GM23338 (cell line): ENCODE data around the gene CHD2. TPM values are rescaled to one million over a fixed set of nuclear protein-coding genes. Genes with fewer than 3 reads are reported as not detected.

Source experiments
- CREB1 ChIP-seq: fragments of 250-450 bp; sonication (Bioruptor Pico); IDR thresholded peaks from 2 replicates; pipeline ENCODE4 v1.5.0; 2020; ENCODE audit warnings: low read depth, mild to moderate bottlenecking, moderate library complexity
- EZH2 ChIP-seq: fragments of 200-600 bp; sonication (generic); IDR thresholded peaks from one replicate; pipeline ENCODE4 v1.8.0; 2017; ENCODE audit warnings: antibody characterized with exemption, mild to moderate bottlenecking, low read depth; ENCODE audit not compliant: unreplicated experiment
- JUNB ChIP-seq: IDR thresholded peaks from one replicate; pipeline ENCODE4 v1.6.1; 2016; ENCODE audit warnings: antibody characterized with exemption; ENCODE audit not compliant: unreplicated experiment
- NANOG ChIP-seq: IDR thresholded peaks from 2 replicates; pipeline ENCODE4 v1.6.1; 2016; ENCODE audit warnings: antibody characterized with exemption, borderline replicate concordance
- STAT1 ChIP-seq: IDR thresholded peaks from one replicate; pipeline ENCODE4 v1.6.1; 2016; ENCODE audit warnings: antibody characterized with exemption; ENCODE audit not compliant: unreplicated experiment
- ZNF114 ChIP-seq: fragments of 250-450 bp; sonication (Bioruptor Pico); IDR thresholded peaks from 2 replicates; pipeline ENCODE4 v1.5.0; 2020; ENCODE audit warnings: mild to moderate bottlenecking, moderate library complexity
- ZNF331 ChIP-seq: fragments of 250-450 bp; sonication (Bioruptor Pico); IDR thresholded peaks from 2 replicates; pipeline ENCODE4 v1.5.0; 2020; ENCODE audit warnings: low read depth, mild to moderate bottlenecking, moderate library complexity
- polyA plus RNA-seq: library from polyadenylated mRNA; unstranded; fragments of >200 nt; fragmentation: Nextera tagmentation; extraction: Ambion mirVana; gene quantifications from 2 replicates; pipeline ENCODE4 v1.2.1, GENCODE V29; 2016
- total RNA-seq: library from RNA; depleted of rRNA; stranded (reverse); fragments of >200 nt; shearing (Covaris generic); gene quantifications from 2 replicates; pipeline ENCODE4 v1.2.3, GENCODE V29; 2014
- TF ChIP-seq, protein P1 (sequence below): fragments of 250-450 bp; sonication (Bioruptor Pico); IDR thresholded peaks from 2 replicates; pipeline ENCODE4 v1.5.0; 2020; ENCODE audit warnings: mild to moderate bottlenecking, moderate library complexity
- TF ChIP-seq, protein P2 (sequence below), 2 experiments: fragments of 200-600 bp in 1 of 2; sonication (generic) in 1 of 2; conservative IDR thresholded peaks; 2 replicates each; pipeline versions ENCODE4 v1.5.1 to v1.6.1; 2016 to 2017; ENCODE audit warnings: antibody characterized with exemption in 2 of 2, low read depth in 2 of 2, mild to moderate bottlenecking in 2 of 2, moderate library complexity in 1 of 2
- TF ChIP-seq, protein P3 (sequence below): IDR thresholded peaks from 2 replicates; pipeline ENCODE4 v1.6.1; 2016; ENCODE audit warnings: antibody characterized with exemption
- TF ChIP-seq, protein P4 (sequence below): IDR thresholded peaks from one replicate; pipeline ENCODE4 v1.6.1; 2018; ENCODE audit warnings: antibody characterized with exemption; ENCODE audit not compliant: unreplicated experiment

The CHD2 gene
- total and polyA plus RNA-seq, 2 experiments from 2014 or later = 119 to 130 TPM

DNA sequence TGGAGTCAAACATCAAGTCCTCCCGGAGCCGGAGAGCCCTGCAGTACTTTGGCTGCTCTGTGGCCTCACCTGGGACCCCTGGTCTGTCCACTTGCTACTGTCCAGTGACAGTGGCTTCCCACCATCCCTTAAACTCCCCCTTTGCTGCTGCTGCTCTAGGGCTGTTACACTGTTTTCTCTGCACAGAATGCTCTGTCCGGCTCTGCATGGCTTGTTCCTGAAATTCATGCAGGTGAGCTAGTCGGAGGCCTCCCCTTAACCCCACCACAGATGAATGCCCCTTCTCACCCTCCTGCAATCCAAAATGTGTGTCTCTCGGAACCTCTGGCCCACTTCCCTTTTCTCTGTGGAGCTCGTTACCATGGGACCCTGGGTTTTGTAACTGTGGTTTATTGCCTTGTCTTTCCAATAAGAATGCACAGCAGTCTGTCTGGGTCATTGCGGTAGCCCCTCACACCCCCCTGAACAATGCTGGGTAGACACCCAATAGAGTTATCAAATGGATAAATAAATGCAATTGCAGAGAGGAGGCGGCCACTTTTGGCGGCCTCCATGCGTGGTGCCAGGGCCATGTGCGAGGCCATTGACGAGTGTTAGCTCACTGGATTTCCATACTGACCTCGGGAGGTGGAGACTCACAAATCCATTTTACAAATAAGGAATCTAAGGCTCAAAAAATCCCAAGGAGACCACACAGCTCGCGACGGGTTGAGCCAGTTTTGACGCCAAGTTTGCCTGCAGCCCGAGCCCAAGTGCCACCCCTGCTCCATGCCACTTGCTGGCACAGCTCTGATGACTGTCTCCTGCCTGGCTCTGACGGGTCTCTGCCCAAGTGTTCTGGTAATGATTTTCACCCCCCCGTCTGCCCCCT is 140.4 kb downstream of the CHD2 start (continued):
- TF ChIP-seq, protein P1, sequence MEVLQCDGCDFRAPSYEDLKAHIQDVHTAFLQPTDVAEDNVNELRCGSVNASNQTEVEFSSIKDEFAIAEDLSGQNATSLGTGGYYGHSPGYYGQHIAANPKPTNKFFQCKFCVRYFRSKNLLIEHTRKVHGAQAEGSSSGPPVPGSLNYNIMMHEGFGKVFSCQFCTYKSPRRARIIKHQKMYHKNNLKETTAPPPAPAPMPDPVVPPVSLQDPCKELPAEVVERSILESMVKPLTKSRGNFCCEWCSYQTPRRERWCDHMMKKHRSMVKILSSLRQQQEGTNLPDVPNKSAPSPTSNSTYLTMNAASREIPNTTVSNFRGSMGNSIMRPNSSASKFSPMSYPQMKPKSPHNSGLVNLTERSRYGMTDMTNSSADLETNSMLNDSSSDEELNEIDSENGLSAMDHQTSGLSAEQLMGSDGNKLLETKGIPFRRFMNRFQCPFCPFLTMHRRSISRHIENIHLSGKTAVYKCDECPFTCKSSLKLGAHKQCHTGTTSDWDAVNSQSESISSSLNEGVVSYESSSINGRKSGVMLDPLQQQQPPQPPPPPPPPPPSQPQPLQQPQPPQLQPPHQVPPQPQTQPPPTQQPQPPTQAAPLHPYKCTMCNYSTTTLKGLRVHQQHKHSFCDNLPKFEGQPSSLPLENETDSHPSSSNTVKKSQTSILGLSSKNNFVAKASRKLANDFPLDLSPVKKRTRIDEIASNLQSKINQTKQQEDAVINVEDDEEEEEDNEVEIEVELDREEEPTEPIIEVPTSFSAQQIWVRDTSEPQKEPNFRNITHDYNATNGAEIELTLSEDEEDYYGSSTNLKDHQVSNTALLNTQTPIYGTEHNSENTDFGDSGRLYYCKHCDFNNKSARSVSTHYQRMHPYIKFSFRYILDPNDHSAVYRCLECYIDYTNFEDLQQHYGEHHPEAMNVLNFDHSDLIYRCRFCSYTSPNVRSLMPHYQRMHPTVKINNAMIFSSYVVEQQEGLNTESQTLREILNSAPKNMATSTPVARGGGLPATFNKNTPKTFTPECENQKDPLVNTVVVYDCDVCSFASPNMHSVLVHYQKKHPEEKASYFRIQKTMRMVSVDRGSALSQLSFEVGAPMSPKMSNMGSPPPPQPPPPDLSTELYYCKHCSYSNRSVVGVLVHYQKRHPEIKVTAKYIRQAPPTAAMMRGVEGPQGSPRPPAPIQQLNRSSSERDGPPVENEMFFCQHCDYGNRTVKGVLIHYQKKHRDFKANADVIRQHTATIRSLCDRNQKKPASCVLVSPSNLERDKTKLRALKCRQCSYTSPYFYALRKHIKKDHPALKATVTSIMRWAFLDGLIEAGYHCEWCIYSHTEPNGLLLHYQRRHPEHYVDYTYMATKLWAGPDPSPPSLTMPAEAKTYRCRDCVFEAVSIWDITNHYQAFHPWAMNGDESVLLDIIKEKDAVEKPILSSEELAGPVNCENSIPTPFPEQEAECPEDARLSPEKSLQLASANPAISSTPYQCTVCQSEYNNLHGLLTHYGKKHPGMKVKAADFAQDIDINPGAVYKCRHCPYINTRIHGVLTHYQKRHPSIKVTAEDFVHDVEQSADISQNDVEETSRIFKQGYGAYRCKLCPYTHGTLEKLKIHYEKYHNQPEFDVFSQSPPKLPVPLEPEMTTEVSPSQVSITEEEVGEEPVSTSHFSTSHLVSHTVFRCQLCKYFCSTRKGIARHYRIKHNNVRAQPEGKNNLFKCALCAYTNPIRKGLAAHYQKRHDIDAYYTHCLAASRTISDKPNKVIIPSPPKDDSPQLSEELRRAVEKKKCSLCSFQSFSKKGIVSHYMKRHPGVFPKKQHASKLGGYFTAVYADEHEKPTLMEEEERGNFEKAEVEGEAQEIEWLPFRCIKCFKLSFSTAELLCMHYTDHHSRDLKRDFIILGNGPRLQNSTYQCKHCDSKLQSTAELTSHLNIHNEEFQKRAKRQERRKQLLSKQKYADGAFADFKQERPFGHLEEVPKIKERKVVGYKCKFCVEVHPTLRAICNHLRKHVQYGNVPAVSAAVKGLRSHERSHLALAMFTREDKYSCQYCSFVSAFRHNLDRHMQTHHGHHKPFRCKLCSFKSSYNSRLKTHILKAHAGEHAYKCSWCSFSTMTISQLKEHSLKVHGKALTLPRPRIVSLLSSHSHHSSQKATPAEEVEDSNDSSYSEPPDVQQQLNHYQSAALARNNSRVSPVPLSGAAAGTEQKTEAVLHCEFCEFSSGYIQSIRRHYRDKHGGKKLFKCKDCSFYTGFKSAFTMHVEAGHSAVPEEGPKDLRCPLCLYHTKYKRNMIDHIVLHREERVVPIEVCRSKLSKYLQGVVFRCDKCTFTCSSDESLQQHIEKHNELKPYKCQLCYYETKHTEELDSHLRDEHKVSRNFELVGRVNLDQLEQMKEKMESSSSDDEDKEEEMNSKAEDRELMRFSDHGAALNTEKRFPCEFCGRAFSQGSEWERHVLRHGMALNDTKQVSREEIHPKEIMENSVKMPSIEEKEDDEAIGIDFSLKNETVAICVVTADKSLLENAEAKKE (CRISPR knock-in tag) = no peak
- TF ChIP-seq NANOG (no peak), CREB1 (no peak), EZH2 (no peak), ZNF331 (CRISPR knock-in tag) (no peak), JUNB (no peak), ZNF114 (CRISPR knock-in tag) (no peak), STAT1 (no peak)
- TF ChIP-seq, protein P2, sequence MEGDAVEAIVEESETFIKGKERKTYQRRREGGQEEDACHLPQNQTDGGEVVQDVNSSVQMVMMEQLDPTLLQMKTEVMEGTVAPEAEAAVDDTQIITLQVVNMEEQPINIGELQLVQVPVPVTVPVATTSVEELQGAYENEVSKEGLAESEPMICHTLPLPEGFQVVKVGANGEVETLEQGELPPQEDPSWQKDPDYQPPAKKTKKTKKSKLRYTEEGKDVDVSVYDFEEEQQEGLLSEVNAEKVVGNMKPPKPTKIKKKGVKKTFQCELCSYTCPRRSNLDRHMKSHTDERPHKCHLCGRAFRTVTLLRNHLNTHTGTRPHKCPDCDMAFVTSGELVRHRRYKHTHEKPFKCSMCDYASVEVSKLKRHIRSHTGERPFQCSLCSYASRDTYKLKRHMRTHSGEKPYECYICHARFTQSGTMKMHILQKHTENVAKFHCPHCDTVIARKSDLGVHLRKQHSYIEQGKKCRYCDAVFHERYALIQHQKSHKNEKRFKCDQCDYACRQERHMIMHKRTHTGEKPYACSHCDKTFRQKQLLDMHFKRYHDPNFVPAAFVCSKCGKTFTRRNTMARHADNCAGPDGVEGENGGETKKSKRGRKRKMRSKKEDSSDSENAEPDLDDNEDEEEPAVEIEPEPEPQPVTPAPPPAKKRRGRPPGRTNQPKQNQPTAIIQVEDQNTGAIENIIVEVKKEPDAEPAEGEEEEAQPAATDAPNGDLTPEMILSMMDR (conservative IDR thresholded peaks at IDR 0.05; ENCODE audit: low read depth in 2 of 2) = no peak
- TF ChIP-seq, protein P3, sequence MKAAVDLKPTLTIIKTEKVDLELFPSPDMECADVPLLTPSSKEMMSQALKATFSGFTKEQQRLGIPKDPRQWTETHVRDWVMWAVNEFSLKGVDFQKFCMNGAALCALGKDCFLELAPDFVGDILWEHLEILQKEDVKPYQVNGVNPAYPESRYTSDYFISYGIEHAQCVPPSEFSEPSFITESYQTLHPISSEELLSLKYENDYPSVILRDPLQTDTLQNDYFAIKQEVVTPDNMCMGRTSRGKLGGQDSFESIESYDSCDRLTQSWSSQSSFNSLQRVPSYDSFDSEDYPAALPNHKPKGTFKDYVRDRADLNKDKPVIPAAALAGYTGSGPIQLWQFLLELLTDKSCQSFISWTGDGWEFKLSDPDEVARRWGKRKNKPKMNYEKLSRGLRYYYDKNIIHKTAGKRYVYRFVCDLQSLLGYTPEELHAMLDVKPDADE = no peak
- TF ChIP-seq, protein P4, sequence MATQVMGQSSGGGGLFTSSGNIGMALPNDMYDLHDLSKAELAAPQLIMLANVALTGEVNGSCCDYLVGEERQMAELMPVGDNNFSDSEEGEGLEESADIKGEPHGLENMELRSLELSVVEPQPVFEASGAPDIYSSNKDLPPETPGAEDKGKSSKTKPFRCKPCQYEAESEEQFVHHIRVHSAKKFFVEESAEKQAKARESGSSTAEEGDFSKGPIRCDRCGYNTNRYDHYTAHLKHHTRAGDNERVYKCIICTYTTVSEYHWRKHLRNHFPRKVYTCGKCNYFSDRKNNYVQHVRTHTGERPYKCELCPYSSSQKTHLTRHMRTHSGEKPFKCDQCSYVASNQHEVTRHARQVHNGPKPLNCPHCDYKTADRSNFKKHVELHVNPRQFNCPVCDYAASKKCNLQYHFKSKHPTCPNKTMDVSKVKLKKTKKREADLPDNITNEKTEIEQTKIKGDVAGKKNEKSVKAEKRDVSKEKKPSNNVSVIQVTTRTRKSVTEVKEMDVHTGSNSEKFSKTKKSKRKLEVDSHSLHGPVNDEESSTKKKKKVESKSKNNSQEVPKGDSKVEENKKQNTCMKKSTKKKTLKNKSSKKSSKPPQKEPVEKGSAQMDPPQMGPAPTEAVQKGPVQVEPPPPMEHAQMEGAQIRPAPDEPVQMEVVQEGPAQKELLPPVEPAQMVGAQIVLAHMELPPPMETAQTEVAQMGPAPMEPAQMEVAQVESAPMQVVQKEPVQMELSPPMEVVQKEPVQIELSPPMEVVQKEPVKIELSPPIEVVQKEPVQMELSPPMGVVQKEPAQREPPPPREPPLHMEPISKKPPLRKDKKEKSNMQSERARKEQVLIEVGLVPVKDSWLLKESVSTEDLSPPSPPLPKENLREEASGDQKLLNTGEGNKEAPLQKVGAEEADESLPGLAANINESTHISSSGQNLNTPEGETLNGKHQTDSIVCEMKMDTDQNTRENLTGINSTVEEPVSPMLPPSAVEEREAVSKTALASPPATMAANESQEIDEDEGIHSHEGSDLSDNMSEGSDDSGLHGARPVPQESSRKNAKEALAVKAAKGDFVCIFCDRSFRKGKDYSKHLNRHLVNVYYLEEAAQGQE = no peak
